Neural progenitor cell (in vitro differentiated cells): ENCODE measurements around the gene REX1BD. TPM values are rescaled to one million over a fixed set of nuclear protein-coding genes. Genes with fewer than 3 reads are reported as not detected.

Experiments used
- DNase-seq: peaks from one replicate; pipeline ENCODE4 v3.0.0-alpha.2; 2016; ENCODE audit warnings: low spot score
- H2AFZ ChIP-seq: fragments of 200-600 bp; sonication (generic); replicated peaks from 2 replicates; pipeline ENCODE4 v1.6.1; 2016; ENCODE audit warnings: antibody characterized with exemption
- H3F3A ChIP-seq: fragments of 200-600 bp; sonication (generic); 2 replicates; pipeline ENCODE4 v1.6.1; 2016; ENCODE audit warnings: antibody characterized with exemption, low read depth
- H3K27ac ChIP-seq: fragments of 200-600 bp; sonication (generic); 2 replicates; pipeline ENCODE4 v1.5.1; 2016; ENCODE audit warnings: mild to moderate bottlenecking
- H3K27me3 ChIP-seq: fragments of 200-600 bp; sonication (generic); 2 replicates; pipeline ENCODE4 v1.6.1; 2016; ENCODE audit warnings: mild to moderate bottlenecking, moderate library complexity
- H3K36me3 ChIP-seq: fragments of 200-600 bp; sonication (generic); 2 replicates; pipeline ENCODE4 v1.5.1; 2016
- H3K4me1 ChIP-seq: fragments of 200-600 bp; sonication (generic); 2 replicates; pipeline ENCODE4 v1.6.1; 2016; ENCODE audit warnings: mixed run types
- H3K4me2 ChIP-seq: fragments of 200-600 bp; sonication (generic); 2 replicates; pipeline ENCODE4 v1.6.1; 2016
- H3K4me3 ChIP-seq: fragments of 200-600 bp; sonication (generic); 2 replicates; pipeline ENCODE4 v1.5.1; 2016
- H3K79me2 ChIP-seq: fragments of 200-600 bp; sonication (generic); 2 replicates; pipeline ENCODE4 v1.6.1; 2016; ENCODE audit warnings: low read depth
- H3K9ac ChIP-seq: fragments of 200-600 bp; sonication (generic); 2 replicates; pipeline ENCODE4 v1.6.1; 2016
- H3K9me3 ChIP-seq: fragments of 200-600 bp; sonication (generic); 2 replicates; pipeline ENCODE4 v1.5.1; 2016; ENCODE audit warnings: low read depth
- H4K20me1 ChIP-seq: fragments of 200-600 bp; sonication (generic); 2 replicates; pipeline ENCODE4 v1.6.1; 2016; ENCODE audit warnings: low read depth
- H3K27ac Mint-ChIP-seq: 3 replicates; pipeline ENCODE4 v1.8.0; 2021; ENCODE audit warnings: mixed read lengths
- H3K27me3 Mint-ChIP-seq: 2 replicates; pipeline ENCODE4 v1.8.0; 2022; ENCODE audit warnings: low read depth, mild to moderate bottlenecking, inconsistent platforms, moderate library complexity, mixed read lengths; ENCODE audit not compliant: insufficient read depth
- H3K36me3 Mint-ChIP-seq: 3 replicates; pipeline ENCODE4 v1.8.0; 2021; ENCODE audit warnings: mixed read lengths
- H3K4me1 Mint-ChIP-seq: 3 replicates; pipeline ENCODE4 v1.8.0; 2021; ENCODE audit warnings: mixed read lengths
- H3K4me3 Mint-ChIP-seq: 3 replicates; pipeline ENCODE4 v1.8.0; 2021; ENCODE audit warnings: mild to moderate bottlenecking, moderate library complexity, mixed read lengths
- H3K9me3 Mint-ChIP-seq: 3 replicates; pipeline ENCODE4 v1.8.0; 2020; ENCODE audit warnings: mixed read lengths
- CTCF ChIP-seq: fragments of 200-600 bp; sonication (generic); IDR thresholded peaks from 2 replicates; pipeline ENCODE4 v1.5.1; 2017; ENCODE audit warnings: antibody characterized with exemption, mild to moderate bottlenecking
- EZH2 ChIP-seq: fragments of 200-600 bp; sonication (generic); IDR thresholded peaks from 2 replicates; pipeline ENCODE4 v1.6.1; 2017; ENCODE audit warnings: antibody characterized with exemption, mild to moderate bottlenecking, moderate library complexity
- EZH2phosphoT487 ChIP-seq: fragments of 200-600 bp; sonication (generic); IDR thresholded peaks from 2 replicates; pipeline ENCODE4 v1.6.1; 2017; ENCODE audit warnings: antibody characterized with exemption
- total RNA-seq: library from RNA; depleted of rRNA; stranded (reverse); fragments of >200 nt; gene quantifications from 2 replicates; pipeline ENCODE4 v1.2.3, GENCODE V29; 2015; ENCODE audit warnings: low replicate concordance

REX1BD gene
- total RNA-seq, 1 donor from 2014 or later: 41.7 TPM

DNA sequence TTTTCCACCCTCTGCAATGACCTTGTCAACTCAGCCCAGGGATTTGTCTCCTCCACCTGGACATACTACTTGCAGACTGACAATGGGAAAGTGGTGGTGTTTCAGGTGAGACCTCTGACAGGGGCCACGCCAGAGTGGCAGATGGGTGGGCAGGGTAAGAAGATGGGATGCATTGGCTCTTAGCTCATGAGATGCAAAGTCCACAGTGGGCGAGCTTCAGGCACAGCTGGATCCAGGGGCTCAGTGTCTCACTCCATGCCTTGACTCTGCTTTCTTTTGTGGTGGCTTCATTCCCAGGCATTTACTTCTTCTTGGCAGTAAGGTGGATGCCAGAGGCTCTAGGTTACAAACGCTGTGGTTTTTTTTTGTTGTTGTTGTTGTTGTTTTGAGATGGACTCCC, 27.4 kb downstream of the REX1BD start:
- no peak overlapping the region for H3K4me2 ChIP-seq
- TF ChIP-seq CTCF: no peak
- TF ChIP-seq EZH2phosphoT487: no peak
- TF ChIP-seq EZH2: no peak
- Mint-ChIP-seq H3K27me3 (peaks cover 51% of the 10 kb centered on the region), H3K9me3 (peaks cover 7% of the 10 kb centered on the region), H3K4me3 (no peak overlapping the region), H3K36me3 (peaks cover 5% of the 10 kb centered on the region), H3K27ac (no peak overlapping the region), H3K4me1 (peaks cover 14% of the 10 kb centered on the region)
- DNase-seq: no peak
- H3K79me2 ChIP-seq: no peaks in the 10 kb centered on the region
- no peaks in the 10 kb centered on the region for H3K9me3 ChIP-seq
- H3K36me3 ChIP-seq: no peaks in the 10 kb centered on the region
- H4K20me1 ChIP-seq: peaks cover 18% of the 10 kb centered on the region
- H3K27me3 ChIP-seq: peaks cover 67% of the 10 kb centered on the region
- no peak overlapping the region for H2AFZ ChIP-seq
- no peak overlapping the region for H3K9ac ChIP-seq
- H3K4me1 ChIP-seq: peaks cover 26% of the 10 kb centered on the region
- H3K27ac ChIP-seq: no peak overlapping the region
- peaks cover 14% of the 10 kb centered on the region for H3F3A ChIP-seq
- no peak overlapping the region for H3K4me3 ChIP-seq

- H3F3A ChIP-seq: no peaks in the 10 kb centered on the region
- no peaks in the 10 kb centered on the region for H3K9me3 ChIP-seq
- peaks cover 7% of the 10 kb centered on the region for H4K20me1 ChIP-seq
- Mint-ChIP-seq H3K4me1 (peaks cover 8% of the 10 kb centered on the region), H3K4me3 (no peak overlapping the region), H3K27ac (peak overlapping the region; percentile 33), H3K27me3 (peaks cover 39% of the 10 kb centered on the region), H3K9me3 (peaks cover 5% of the 10 kb centered on the region), H3K36me3 (peaks cover 5% of the 10 kb centered on the region)
- TF ChIP-seq EZH2phosphoT487 (no peak), EZH2 (no peak), CTCF (no peak)
- H3K36me3 ChIP-seq: no peaks in the 10 kb centered on the region
- DNase-seq: no peak
- H3K4me2 ChIP-seq: no peak overlapping the region
- H3K27ac ChIP-seq: no peak overlapping the region
- no peak overlapping the region for H2AFZ ChIP-seq
- peaks cover 56% of the 10 kb centered on the region for H3K27me3 ChIP-seq
- no peak overlapping the region for H3K4me3 ChIP-seq
- H3K4me1 ChIP-seq: peaks cover 12% of the 10 kb centered on the region
- no peak overlapping the region for H3K9ac ChIP-seq
- no peaks in the 10 kb centered on the region for H3K79me2 ChIP-seq
Measured at GRCh38 chr19:18617562-18617961, 29.0 kb downstream of the REX1BD start.

DNA sequence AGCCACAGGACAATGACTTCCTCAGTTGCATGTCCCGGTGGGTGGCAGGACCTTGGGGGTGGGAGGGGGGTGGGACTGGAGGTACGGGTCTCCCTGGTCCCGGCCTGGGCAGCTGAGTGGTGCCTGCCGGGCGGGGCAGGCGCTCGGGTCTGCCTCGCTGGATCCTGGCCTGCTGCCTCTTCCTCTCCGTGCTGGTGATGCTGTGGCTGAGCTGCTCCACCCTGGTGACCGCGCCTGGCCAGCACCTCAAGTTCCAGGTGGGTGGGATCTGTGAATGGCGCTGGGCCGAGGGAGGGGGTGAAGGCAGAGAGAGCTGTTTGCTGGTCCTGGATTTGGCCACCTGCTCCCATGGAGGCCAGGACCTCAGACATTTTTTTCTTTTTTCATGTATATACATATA, 29.6 kb downstream of the REX1BD start:
- Histone ChIP-seq H2AFZ (no peak overlapping the region), H3K4me1 (peaks cover 8% of the 10 kb centered on the region), H3K4me2 (no peak overlapping the region), H3K4me3 (no peak overlapping the region), H3K9ac (no peak overlapping the region), H3K9me3 (no peaks in the 10 kb centered on the region), H3K27me3 (peaks cover 53% of the 10 kb centered on the region), H4K20me1 (peaks cover 7% of the 10 kb centered on the region), H3K79me2 (no peaks in the 10 kb centered on the region), H3F3A (no peaks in the 10 kb centered on the region), H3K36me3 (no peaks in the 10 kb centered on the region), H3K27ac (no peak overlapping the region)
- TF ChIP-seq EZH2phosphoT487: no peak
- no peak for TF ChIP-seq CTCF
- no peak for TF ChIP-seq EZH2
- Mint-ChIP-seq H3K27me3 (peaks cover 35% of the 10 kb centered on the region), H3K9me3 (peaks cover 5% of the 10 kb centered on the region), H3K4me1 (peaks cover 6% of the 10 kb centered on the region), H3K27ac (no peak overlapping the region), H3K4me3 (no peak overlapping the region), H3K36me3 (peaks cover 5% of the 10 kb centered on the region)
- DNase-seq: no peak
